HG02571 (cell line): ENCODE data around the gene SPCS3.
A peak's percentile ranks its signal among the peaks of the same experiment; 100 is the strongest.
"Not testable (repeated sequence)": the region's sequence is repeated elsewhere in the genome, so short reads cannot be mapped to it uniquely, and the experiment has no call there.

ENCODE experiments used
- ATAC-seq: cut with Tn5 transposase; IDR thresholded peaks from one replicate; pipeline ENCODE4 v1.9.1; 2021; ENCODE audit warnings: mild to moderate bottlenecking, moderate library complexity; ENCODE audit not compliant: unreplicated experiment

Gene SPCS3

GRCh38 chr4:176303938-176304337 lies 15.8 kb upstream of the SPCS3 start:
- no peak for ATAC-seq

- no peak for ATAC-seq
Measured at GRCh38 chr4:176306837-176307665, 12.7 kb upstream of the SPCS3 start.

- ATAC-seq = no peak
Measured at GRCh38 chr4:176307666-176307930, 12.2 kb upstream of the SPCS3 start.

GRCh38 chr4:176308441-176308840 lies 11.3 kb upstream of the SPCS3 start:
- peak; percentile 61 for ATAC-seq

- peak; percentile 100 for ATAC-seq
Measured at GRCh38 chr4:176309046-176309445, 10.7 kb upstream of the SPCS3 start.

GRCh38 chr4:176309772-176310171 lies 10.0 kb upstream of the SPCS3 start:
- ATAC-seq = no peak

GRCh38 chr4:176313596-176314336 lies 6.0 kb upstream of the SPCS3 start:
- no peak for ATAC-seq

- no peak for ATAC-seq
Measured at GRCh38 chr4:176319151-176319703, 539 bp upstream of the SPCS3 start.

GRCh38 chr4:176320340-176320975 lies 692 bp downstream of the SPCS3 start:
- peak; percentile 76 for ATAC-seq

- ATAC-seq = no peak
Measured at GRCh38 chr4:176320976-176321361, 1.2 kb downstream of the SPCS3 start.

GRCh38 chr4:176321589-176321988 lies 1.8 kb downstream of the SPCS3 start:
- ATAC-seq = no peak

- ATAC-seq = no peak
Measured at GRCh38 chr4:176323511-176324160, 3.9 kb downstream of the SPCS3 start.

GRCh38 chr4:176324876-176325275 lies 5.1 kb downstream of the SPCS3 start:
- ATAC-seq = not testable (repeated sequence)

GRCh38 chr4:176333076-176333475 lies 13.3 kb downstream of the SPCS3 start:
- ATAC-seq = no peak

- no peak for ATAC-seq
Measured at GRCh38 chr4:176334066-176334465, 14.3 kb downstream of the SPCS3 start.

- no peak for ATAC-seq
Measured at GRCh38 chr4:176335421-176335820, 15.7 kb downstream of the SPCS3 start.

GRCh38 chr4:176339936-176340761 lies 20.4 kb downstream of the SPCS3 start:
- no peak for ATAC-seq

- no peak for ATAC-seq
Measured at GRCh38 chr4:176340871-176341685, 21.3 kb downstream of the SPCS3 start.

GRCh38 chr4:176342384-176342783 lies 22.6 kb downstream of the SPCS3 start:
- no peak for ATAC-seq
